Right hindlimb (tissue), 1 donor: ENCODE results near the gene LIMS2.

Experiments
- DNase-seq: peaks from one replicate; pipeline ENCODE4 v3.0.0-alpha.2; 2018

The LIMS2 gene, protein sequence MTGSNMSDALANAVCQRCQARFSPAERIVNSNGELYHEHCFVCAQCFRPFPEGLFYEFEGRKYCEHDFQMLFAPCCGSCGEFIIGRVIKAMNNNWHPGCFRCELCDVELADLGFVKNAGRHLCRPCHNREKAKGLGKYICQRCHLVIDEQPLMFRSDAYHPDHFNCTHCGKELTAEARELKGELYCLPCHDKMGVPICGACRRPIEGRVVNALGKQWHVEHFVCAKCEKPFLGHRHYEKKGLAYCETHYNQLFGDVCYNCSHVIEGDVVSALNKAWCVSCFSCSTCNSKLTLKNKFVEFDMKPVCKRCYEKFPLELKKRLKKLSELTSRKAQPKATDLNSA

GRCh38 chr2:127675331-127676261, at the start of gene LIMS2:
LIMS2 (minus strand) TSS chr2:127675530; CDS start chr2:127675024, 506 bp downstream.
- DNase-seq, result peak; percentile 45

DNA sequence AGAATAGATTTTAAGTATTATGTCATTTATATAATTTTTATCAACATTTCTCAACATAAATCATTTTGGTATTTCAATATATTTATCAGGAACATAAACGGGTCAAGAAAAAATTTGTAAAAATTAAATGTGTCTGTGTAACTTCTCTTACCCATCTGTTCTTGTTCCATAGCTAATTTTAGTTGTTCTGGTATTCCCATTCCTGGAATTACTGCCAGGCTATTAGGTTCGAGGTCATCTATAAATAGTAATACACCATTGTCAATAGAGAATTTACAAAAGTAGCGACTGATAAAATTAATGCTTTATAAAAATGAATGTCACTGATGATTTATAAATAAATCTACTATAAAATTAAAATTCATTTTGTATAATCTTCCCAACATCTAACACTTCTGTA, 47.5 kb upstream of the LIMS2 start:
- DNase-seq, result no peak

DNA sequence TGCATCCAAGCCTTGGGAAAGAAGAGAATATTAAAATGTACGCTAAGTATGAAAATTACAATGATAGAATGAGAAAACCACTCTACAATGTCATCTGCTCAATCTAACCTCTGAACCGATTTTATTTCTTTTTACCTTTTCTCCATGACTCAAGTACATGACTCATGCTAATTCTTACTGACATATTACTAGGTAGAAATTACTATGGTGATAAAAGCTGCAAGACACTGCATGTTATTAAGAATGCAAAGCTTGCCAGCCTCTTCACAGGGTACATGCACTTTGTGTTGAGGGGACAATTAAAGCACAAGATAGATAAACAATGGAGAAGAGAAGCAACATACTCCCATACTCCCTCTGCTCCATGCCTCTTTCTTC, 46.6 kb upstream of the LIMS2 start:
- DNase-seq, result no peak

GRCh38 chr2:127721311-127721977, 46.1 kb upstream of the LIMS2 start:
- no peak for DNase-seq

DNA sequence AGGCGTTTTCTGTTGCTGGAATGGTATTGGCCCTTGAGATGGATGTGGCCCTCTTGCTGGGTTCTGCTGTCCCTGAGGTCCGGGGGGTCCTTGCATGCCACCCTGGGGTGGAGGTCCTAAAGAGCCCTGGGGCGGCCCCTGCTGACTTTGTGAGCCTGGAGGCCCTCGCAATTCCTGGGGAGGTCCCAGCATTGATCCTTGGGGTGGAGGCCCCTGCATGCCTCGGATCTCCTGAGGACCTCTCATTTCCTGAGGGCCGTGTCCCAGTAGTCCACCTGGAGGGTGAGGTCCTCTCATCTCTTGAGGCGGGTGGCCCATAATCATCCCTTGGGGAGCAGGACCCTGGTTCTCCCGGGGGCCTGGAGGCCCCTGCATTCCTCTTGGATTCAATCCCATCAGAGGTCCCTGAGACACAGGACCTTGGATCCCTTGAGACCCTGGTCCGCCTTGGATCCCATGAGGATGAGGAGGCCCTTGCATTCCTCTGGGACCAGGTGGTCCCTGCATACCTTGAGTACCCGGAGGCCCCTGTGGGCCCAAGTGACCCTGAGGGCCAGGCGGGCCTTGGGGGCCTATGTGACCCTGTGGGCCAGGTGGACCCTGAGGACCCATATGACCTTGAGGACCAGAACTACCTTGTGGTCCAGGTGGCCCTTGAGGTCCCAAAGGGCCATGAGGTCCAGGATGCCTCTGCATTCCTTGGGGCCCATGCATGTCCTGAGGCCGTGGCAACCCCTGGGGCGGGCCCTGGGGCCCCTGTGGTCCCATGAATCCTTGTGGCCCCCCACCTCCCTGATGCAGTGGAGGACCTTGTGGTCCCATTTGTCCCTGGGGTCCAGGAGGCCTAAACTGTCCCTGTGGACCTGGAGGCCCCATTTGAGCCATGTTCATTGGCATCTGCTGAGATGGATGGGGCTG, 44.2 kb upstream of the LIMS2 start:
- DNase-seq, result no peak

- no peak for DNase-seq
Observed at GRCh38 chr2:127718271-127718670, 42.9 kb upstream of the LIMS2 start.

DNA sequence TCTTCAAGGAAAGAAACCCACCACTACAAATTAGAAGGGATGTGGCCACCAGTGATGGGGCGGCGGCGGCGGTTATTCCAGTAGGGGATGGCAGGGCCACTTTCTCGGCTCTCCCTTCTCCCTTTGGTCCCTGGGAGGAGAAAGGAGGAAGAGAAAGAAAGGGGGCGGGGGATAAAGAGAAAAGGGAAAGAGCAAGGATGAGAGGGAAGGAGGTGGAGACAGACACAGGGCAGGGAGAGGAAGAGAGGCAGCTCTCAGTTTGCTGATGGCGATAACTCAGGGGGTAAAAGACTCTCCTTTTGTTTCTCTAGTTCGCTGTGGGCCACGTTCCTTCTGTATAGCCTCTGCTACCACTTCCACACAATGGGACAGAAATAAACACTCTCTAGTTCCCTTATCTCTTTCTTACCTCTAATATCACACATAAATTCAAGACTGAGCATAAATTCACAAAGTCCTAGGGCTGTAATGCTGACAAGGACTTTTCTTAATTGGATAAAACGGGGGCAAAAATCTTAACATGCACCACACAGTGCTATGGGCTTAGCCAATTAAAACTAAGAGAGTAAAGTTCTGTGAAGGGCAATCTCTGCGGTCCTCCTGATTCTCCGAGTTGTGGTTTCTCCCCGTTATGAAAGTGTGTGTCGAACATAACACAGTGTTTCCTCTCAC, 40.6 kb upstream of the LIMS2 start:
- no peak for DNase-seq

DNA sequence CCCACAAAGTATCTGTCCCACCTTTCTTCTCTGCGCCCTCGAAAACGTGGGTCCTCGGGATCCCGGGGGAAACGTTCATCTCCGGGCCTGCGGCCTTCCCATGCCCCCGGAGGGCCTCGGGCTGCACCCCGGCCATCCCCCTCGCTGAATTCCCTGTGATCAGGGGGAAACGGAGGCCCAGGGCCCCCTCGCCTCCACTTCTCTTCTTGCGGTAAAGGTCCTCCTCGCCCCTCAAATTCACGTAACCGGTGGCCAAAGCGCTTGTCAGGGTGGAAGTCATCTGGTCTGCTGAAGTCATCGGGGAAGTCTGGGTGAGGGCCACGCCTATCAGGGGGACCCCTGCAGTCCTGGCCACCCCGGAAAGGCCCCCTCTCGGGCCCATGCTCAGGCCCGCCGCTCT, 38.2 kb upstream of the LIMS2 start:
- no peak for DNase-seq

DNA sequence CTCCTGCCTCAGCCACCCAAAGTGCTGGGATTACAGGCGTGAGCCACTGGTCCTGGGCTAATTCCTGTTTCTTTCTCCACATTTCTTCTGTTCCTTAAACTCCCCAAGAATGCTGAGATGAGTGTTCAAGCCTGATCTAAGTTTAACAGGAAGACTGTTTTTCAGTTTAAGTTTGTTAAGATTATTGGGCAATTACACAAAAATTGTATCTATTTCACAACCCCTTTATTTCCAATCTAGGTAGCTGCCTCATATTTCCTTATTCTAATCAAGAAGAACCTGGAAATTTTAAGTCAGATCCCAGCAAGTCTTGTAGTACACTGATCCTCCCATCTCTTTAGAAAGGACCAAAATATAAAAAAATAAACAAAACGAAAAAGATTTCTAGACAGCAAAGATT, 37.7 kb upstream of the LIMS2 start:
- no peak for DNase-seq

DNA sequence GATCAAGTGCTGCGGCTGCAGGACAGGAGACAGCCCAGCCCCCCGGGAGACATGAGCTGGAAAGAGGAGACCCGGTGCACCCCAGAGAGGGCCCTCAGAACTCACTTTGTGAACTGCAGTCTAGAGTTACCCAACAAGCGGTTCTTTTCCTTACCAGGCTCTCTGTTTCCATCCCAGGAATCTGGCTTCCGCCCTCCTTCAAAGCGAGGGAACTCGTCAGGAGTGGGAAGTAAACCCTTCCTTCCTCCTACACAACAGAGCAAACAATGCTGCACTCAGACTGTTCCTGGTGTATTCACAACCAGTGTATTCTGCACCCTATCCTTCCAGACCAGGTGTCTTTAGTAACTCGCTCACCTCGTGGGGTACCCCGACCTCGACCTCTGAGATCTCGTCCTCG, 34.0 kb upstream of the LIMS2 start:
- no peak for DNase-seq

DNA sequence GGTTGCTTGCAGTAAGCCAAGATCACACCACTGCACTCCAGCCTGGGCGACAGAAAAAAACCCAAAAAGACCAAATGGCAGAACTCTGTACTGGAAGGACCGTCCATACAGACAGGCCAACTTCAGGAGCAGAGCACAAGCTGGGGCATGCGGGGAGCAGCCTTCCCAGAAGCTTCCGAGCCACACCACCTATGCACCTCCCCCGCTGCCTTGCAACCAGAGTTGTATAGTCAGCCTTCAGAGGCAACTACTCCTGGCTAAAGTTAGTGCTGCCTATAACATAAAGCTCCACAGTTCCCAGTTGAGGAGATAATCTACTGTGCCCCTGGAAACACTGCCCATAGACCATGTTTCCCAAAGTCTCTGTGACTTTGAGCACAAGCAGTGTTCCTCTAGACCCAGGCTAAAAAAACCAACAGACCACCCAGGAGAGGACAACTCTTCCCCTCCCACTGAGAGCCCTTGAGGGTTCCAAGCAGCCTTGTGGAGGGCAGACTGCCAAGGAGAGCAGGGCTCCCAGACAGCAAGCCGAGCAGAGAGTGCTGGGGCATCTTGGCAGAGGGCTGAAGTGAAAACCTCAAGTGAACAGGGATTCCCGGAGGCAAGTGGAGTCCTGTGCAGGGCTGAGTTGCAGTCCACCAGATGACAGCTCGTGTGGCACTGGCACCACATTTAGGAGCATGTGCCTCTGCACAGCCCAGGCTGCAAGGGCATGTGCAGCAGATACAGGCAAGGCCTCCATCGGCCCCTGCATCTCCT, 32.7 kb upstream of the LIMS2 start:
- DNase-seq, result no peak

DNA sequence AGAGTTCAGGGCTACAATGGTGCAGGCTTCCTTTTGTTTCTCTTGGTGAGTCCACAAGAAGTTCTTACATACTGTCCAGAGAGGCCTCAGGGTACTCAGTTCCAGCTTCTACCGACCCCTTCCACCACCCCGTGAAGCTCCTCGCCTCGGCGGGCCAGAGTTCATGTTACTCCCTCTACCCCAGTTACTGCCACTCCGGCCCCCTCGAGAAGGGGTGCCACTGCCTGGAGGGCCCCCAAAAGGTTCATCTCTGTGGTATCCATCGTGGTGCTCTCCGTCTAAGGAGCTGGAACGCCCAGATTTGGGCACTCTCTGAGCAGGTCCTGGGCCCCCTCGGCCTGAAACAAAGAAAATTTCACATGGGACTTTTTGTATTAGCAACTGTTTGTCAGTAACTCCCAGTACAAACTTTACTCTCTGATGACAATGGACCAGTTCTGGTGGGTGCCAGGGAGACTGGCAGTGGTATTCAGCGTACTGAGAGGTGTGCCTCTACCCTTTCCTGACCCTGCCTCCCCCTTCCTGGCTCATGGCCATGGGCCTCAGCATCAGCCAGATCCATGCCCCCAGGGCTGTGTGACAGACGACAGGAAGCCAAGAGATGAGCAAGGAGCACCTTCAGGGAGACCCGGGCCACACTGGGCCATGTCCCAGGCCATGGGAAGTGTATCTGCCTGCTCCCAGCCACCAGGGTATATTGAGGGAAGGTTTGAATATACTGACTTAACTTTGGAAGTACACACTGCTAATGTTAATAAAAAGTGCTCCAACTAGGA, 31.1 kb upstream of the LIMS2 start:
- no peak for DNase-seq

- DNase-seq, result no peak
Observed at GRCh38 chr2:127705391-127706065, 30.2 kb upstream of the LIMS2 start.

DNA sequence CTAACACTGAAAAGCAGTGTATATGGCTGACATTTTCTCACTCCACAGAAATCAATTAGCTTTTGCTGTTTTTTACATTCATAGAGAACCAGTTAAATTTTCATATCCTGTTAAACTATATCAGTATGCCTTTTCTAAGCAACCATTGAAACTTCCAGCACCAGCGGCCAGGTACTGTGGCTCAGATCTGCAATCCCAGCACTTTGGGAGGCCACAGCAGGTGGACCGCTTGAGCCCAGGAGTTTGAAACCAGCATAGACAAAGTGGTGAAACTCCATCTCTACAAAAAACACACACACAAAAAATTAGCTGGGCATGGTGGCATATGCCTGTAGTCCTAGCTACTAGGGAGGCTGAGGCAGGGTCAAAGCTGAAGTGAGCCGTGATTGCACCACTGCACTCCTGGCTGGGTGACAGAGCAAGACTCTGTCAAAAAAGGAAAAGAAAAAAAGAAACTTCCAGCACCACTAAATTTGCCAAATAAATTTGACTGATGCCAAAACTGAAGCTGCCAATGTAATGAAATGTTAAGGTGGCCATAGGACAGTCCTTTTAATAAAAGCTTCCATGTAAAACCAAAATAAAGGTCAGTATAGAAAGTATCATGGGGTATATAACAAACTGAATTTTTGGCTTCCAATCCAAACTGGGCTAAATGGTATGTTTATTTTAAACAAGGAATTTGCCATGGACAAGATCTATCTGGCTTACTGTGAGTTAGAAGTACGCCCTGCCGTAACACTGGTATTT, 29.5 kb upstream of the LIMS2 start:
- no peak for DNase-seq

DNA sequence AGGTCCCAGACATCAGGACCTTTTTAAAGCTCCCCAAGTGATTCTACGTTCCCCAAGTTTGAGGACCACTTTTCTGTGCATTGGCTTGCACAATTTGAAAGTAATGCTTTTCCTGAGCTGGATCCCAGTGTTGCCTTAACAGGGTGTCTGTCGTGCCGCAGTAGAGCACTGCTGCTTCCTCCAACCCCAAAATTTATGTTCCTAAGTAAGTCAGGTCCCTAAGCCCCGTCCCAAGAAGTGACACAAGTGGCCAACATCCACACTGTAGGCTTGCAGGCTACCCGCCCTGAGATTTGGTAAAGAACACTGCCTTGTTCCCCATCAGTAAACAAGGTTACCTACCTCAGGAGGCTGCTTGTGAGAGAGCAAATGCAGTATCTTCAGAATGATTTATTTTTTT, 28.0 kb upstream of the LIMS2 start:
- no peak for DNase-seq

- DNase-seq, result no peak
Observed at GRCh38 chr2:127702395-127703009, 27.2 kb upstream of the LIMS2 start.

GRCh38 chr2:127701651-127702394, 26.5 kb upstream of the LIMS2 start:
- peak; percentile 85 for DNase-seq

- peak; percentile 94 for DNase-seq
Observed at GRCh38 chr2:127701193-127701650, 25.9 kb upstream of the LIMS2 start, which contains the start of gene SFT2D3. SFT2D3 (plus strand) TSS chr2:127701497; CDS start chr2:127701529, 32 bp downstream.
